Caco-2 (cell line): ENCODE results near the gene BACE2. TPM values are rescaled to one million over a fixed set of nuclear protein-coding genes. Genes with fewer than 3 reads are reported as not detected.

Source experiments
- BruUV-seq: library from RNA; stranded (reverse); fragments of 400-500 nt; replicated peaks from 2 replicates; lab custom pipeline; 2021; lab: Mats Ljungman, UMichigan
- CTCF ChIA-PET: fragments of 300-600 bp; sonication (Branson Sonifier 250); formaldehyde crosslinking; loops from one replicate; lab custom pipeline; 2022; ENCODE audit warnings: antibody characterized with exemption; lab: Charles Lee
- POLR2A ChIA-PET: fragments of 300-600 bp; sonication (Branson Sonifier 250); formaldehyde crosslinking; loops from one replicate; lab custom pipeline; 2022; ENCODE audit warnings: antibody characterized with exemption; lab: Charles Lee
- DNase-seq, 2 experiments: peaks; one replicate each; pipeline versions ENCODE4 v3.0.0 to v3.0.0-alpha.2; 2020 to 2022
- H3K27me3 ChIP-seq: replicated peaks from 2 replicates; pipeline ENCODE4 v1.6.0; 2011; ENCODE audit warnings: low read length; ENCODE audit not compliant: control insufficient read depth, insufficient read depth
- H3K36me3 ChIP-seq: 2 replicates; pipeline ENCODE4 v1.5.1; 2011; ENCODE audit warnings: low read length; ENCODE audit not compliant: control insufficient read depth, insufficient read depth
- H3K4me1 ChIP-seq: fragments of 250-450 bp; sonication (Bioruptor Pico); 2 replicates; pipeline ENCODE4 v1.5.1; 2020; ENCODE audit warnings: mild to moderate bottlenecking
- H3K4me3 ChIP-seq: 2 replicates; pipeline ENCODE4 v1.5.1; 2011; ENCODE audit warnings: low read depth, mild to moderate bottlenecking, control low read depth, low read length
- H3K9me3 ChIP-seq: fragments of 250-450 bp; sonication (Bioruptor Pico); 2 replicates; pipeline ENCODE4 v1.5.1; 2020; ENCODE audit warnings: mild to moderate bottlenecking, moderate library complexity
- H3K27ac Mint-ChIP-seq: one replicate; pipeline ENCODE4 v1.8.0; 2022; ENCODE audit warnings: mixed read lengths; ENCODE audit not compliant: unreplicated experiment
- H3K27me3 Mint-ChIP-seq: one replicate; pipeline ENCODE4 v1.8.0; 2022; ENCODE audit warnings: mixed read lengths; ENCODE audit not compliant: insufficient read depth, unreplicated experiment
- H3K36me3 Mint-ChIP-seq: one replicate; pipeline ENCODE4 v1.8.0; 2022; ENCODE audit warnings: mild to moderate bottlenecking, mixed read lengths; ENCODE audit not compliant: insufficient read depth, unreplicated experiment
- H3K4me1 Mint-ChIP-seq: one replicate; pipeline ENCODE4 v1.8.0; 2022; ENCODE audit warnings: low read depth, mixed read lengths; ENCODE audit not compliant: unreplicated experiment
- H3K4me3 Mint-ChIP-seq: one replicate; pipeline ENCODE4 v1.8.0; 2022; ENCODE audit warnings: mild to moderate bottlenecking, moderate library complexity, mixed read lengths; ENCODE audit not compliant: unreplicated experiment
- H3K9me3 Mint-ChIP-seq: one replicate; pipeline ENCODE4 v1.8.0; 2022; ENCODE audit warnings: mixed read lengths; ENCODE audit not compliant: unreplicated experiment
- CTCF ChIP-seq, 2 experiments: fragments of 200-600 bp in 1 of 2; IDR thresholded peaks; 1 replicate in 1 of 2; 2 replicates in 1 of 2; pipeline versions ENCODE4 v1.5.1 to v1.8.0; 2011 to 2022; ENCODE audit warnings: antibody characterized with exemption in 1 of 2, control low read depth in 1 of 2, inconsistent platforms in 1 of 2, low read depth in 1 of 2, low read length in 1 of 2, mild to moderate bottlenecking in 1 of 2, moderate library complexity in 1 of 2; ENCODE audit not compliant: insufficient read depth in 1 of 2, severe bottlenecking in 1 of 2, unreplicated experiment in 1 of 2
- intact Hi-C: fragments of 100-400 bp; cut with micrococcal nuclease; formaldehyde crosslinking; loops from one replicate; pipeline ENCODE4 v1.10.0; 2022; ENCODE audit not compliant: unreplicated experiment
- total RNA-seq: library from RNA; stranded (reverse); gene quantifications from 2 replicates; pipeline ENCODE4 v1.2.3, GENCODE V29; 2022

The BACE2 gene
- total RNA-seq, 1 experiment from 2014 or later = 8.8 TPM

- Mint-ChIP-seq H3K36me3 (no peaks in the 10 kb centered on the region), H3K9me3 (peaks cover 19% of the 10 kb centered on the region), H3K4me1 (no peaks in the 10 kb centered on the region), H3K27ac (no peak overlapping the region), H3K27me3 (peaks cover 5% of the 10 kb centered on the region), H3K4me3 (no peak overlapping the region)
- Histone ChIP-seq H3K27me3 (no peaks in the 10 kb centered on the region), H3K4me1 (no peaks in the 10 kb centered on the region), H3K9me3 (peaks cover 6% of the 10 kb centered on the region; the same call in 1 of the 2 replicates), H3K36me3 (no peaks in the 10 kb centered on the region), H3K4me3 (no peak overlapping the region)
- ChIA-PET CTCF (no interaction called here), POLR2A (no interaction called here)
- intact Hi-C loops = no loop called here
- TF ChIP-seq CTCF (IDR thresholded peaks at IDR 0.05; ENCODE audit: insufficient read depth in 1 of 2, low read depth in 1 of 2, low read length in 1 of 2, severe bottlenecking in 1 of 2, unreplicated experiment in 1 of 2) = no peak
- DNase-seq = no peak
- no TSS peak for BruUV-seq
Observed at GRCh38 chr21:41269535-41269934, 101.6 kb downstream of the BACE2 start.

- no peak overlapping the region for H3K4me3 ChIP-seq
- peaks cover 5% of the 10 kb centered on the region for H3K27me3 Mint-ChIP-seq
- H3K27me3 ChIP-seq = no peaks in the 10 kb centered on the region
- no peak for DNase-seq
- no TSS peak for BruUV-seq
- no peaks in the 10 kb centered on the region for H3K4me1 ChIP-seq
- H3K36me3 ChIP-seq = no peaks in the 10 kb centered on the region
- no peak for TF ChIP-seq CTCF (IDR thresholded peaks at IDR 0.05; ENCODE audit: insufficient read depth in 1 of 2, low read depth in 1 of 2, low read length in 1 of 2, severe bottlenecking in 1 of 2, unreplicated experiment in 1 of 2)
- H3K9me3 Mint-ChIP-seq = peaks cover 14% of the 10 kb centered on the region
- H3K9me3 ChIP-seq = peaks cover 3% of the 10 kb centered on the region; the same call in 1 of the 2 replicates
- H3K36me3 Mint-ChIP-seq = no peaks in the 10 kb centered on the region
- intact Hi-C loops = no loop called here
- no peak overlapping the region for H3K4me3 Mint-ChIP-seq
- POLR2A ChIA-PET = no interaction called here
- no peaks in the 10 kb centered on the region for H3K4me1 Mint-ChIP-seq
- no peak overlapping the region for H3K27ac Mint-ChIP-seq
- CTCF ChIA-PET = no interaction called here
Observed at GRCh38 chr21:41277196-41277595, 109.2 kb downstream of the BACE2 start.

DNA sequence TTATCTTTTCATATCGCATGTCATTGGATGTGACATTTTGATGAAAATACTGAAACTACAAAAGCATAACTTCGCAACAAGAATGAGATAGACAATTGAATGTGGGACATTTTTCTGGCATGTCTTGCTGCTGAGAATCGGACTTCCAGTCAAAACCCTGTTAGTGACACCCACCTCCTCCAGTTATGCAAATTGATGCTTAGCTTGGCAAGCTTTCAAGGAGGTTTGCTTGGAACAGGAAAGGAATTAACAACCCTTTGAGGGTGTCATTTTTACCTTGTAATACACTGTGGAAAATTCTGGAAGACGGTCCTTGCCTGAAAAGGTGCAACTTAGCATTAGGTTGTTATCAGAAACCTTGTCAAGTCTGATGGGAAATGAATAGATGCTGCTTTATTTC, 109.9 kb downstream of the BACE2 start:
- peaks cover 7% of the 10 kb centered on the region for H3K9me3 Mint-ChIP-seq
- no peak for TF ChIP-seq CTCF (IDR thresholded peaks at IDR 0.05; ENCODE audit: insufficient read depth in 1 of 2, low read depth in 1 of 2, low read length in 1 of 2, severe bottlenecking in 1 of 2, unreplicated experiment in 1 of 2)
- Histone ChIP-seq H3K9me3 (no peaks in the 10 kb centered on the region), H3K4me1 (no peaks in the 10 kb centered on the region), H3K27me3 (no peaks in the 10 kb centered on the region), H3K36me3 (no peaks in the 10 kb centered on the region), H3K4me3 (no peak overlapping the region)
- H3K27me3 Mint-ChIP-seq = peaks cover 2% of the 10 kb centered on the region
- H3K4me1 Mint-ChIP-seq = no peaks in the 10 kb centered on the region
- H3K36me3 Mint-ChIP-seq = no peaks in the 10 kb centered on the region
- ChIA-PET POLR2A (no interaction called here), CTCF (no interaction called here)
- no TSS peak for BruUV-seq
- intact Hi-C loops = no loop called here
- H3K4me3 Mint-ChIP-seq = no peak overlapping the region
- DNase-seq = no peak
- no peak overlapping the region for H3K27ac Mint-ChIP-seq
